ENCODE measurements around the gene NOC2L. TPM values are rescaled to one million over a fixed set of nuclear protein-coding genes. Genes with fewer than 3 reads are reported as not detected.

The NOC2L gene
- total RNA-seq = 110 and 135 TPM in 2 replicates

DNA sequence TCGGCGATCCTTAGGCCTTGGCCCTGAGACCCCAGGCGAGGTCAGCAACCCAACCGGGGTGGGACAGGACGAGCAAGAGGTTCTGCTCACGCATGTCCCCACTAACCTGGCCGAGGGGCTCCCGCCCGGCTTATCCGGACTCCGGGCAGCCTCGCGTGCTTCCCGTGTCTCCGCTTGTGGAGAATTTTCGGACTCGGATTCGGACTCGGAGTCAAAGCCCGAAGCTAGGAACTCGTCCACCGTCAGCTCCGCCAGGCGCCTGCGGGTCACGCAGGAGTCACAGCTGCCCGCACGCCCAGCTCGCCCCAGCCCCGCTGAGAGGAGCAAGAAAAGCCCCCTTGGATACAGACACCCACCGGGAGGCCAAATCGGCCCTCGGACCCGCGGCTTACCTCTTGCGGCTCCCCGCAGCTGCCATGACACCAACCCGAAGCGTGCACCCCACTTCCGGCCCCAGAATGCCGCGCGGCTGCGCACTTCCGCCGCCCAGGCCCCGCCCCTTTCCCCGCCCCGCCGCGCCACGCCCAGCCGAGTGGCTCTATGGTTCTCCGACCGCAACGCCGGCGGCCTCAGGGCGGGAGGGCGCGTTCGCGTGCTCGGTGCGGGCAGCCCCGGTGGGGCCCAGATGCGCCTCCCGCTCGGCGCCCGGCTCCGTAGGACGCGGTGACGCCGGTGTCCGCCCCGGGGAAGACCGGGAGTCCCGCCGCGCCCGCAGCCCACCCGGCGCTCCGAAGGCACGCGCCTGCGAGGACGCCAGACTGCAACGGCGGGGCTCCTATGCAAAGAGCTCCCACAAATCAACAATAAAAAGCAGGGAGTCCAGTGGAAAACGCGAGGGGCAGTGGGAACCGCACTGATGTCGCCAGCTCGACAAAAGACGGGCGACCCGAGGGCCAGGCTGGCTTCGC is at the start of gene NOC2L:
TSS of gene NOC2L (minus strand) at position 434 of the 908 bp plus-strand sequence. CDS start at position 418, 16 bp downstream.

DNA sequence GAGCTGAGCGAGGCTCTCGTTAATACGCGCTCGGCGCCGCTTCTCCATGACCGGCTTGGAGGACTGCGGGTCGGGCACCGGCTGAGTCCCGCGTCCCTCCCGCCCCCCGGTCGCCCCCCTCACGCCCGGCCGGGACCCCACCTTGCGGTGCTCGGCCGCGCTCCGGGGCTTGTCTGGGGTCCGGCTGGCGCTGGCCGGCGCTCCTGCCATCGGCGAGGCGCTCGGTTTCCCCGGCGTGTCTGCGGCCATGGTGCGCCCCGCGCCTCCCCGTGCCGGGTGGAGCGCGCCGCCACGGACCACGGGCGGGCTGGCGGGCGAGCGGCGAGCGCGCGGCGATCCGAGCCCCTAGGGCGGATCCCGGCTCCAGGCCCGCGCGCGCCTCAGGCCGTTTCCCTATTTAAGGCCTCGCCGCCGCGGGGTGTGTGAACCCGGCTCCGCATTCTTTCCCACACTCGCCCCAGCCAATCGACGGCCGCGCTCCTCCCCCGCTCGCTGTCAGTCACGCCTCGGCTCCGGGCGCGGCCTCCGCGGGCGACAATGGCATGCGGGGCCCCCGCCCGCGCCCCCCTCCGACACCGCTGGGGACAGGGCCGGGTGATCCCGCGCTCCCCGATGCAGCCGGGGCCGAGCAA is 40.8 kb upstream of the NOC2L start, which contains the start of gene HES4:
TSS of gene HES4 (minus strand) at position 373 of the 632 bp plus-strand sequence. CDS start at position 249, 124 bp downstream.

DNA sequence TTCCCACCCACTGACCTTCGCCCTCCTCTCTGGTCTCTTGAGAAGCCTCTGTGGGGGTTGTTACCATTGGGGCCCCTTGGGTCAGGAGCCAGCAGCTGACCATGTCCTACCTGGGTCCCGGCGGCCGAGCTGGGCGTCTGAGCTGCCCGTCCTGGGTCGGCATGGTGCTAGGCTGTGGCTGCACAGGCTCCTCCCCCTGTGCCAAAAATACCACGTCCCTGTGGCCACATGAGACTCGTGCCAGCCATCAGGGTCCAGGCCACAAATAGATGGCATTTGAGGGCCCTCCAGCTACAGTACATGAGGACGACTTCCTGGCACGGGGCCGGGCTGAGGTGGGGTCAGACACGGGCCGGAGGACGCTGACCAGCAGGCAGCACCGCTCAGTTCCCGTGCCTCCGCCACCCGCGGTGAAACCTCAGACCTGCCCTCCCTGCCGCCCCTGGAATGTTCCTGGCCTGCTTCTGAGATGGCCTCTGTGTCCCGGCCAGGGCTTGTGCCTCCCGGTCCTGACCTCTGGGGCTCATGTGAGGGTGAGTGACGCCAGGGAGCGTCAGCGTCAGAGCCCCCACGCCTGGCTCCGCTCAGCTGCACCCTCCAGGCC is 23.0 kb upstream of the NOC2L start, which contains the start of gene PERM1:
TSS of gene PERM1 (minus strand) at position 139 of the 604 bp plus-strand sequence. CDS start 1,064 bp downstream, outside the sequence.

DNA sequence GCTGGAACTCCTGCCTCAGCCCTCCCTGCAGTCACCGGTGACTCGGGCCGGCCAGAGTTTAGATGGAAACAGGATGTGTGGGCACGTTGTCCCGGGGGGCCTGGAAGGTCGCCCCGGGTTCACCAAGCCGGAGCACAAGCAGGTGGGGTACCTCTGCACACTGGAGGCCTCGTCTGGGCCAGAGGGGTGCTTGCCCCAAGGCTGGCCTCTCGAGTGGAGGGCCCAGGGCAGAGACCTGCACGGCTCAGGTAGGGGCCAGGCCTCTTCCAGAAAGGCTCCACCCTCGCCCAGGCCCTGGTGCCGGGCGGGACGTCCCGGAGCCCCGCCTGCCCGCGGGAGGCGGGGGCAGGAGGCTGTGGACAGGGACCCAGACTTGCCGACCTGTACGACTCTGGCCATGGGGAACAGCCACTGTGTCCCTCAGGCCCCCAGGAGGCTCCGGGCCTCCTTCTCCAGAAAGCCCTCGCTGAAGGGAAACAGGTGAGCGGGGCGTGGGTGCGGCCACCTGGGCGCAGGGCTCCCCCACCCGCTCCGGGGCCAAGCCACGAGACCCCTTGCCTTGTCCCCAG is 7.2 kb upstream of the NOC2L start, which contains the start of gene PLEKHN1:
TSS of gene PLEKHN1 (plus strand) at position 348 of the 569 bp plus-strand sequence. CDS start at position 398, 50 bp downstream.

DNA sequence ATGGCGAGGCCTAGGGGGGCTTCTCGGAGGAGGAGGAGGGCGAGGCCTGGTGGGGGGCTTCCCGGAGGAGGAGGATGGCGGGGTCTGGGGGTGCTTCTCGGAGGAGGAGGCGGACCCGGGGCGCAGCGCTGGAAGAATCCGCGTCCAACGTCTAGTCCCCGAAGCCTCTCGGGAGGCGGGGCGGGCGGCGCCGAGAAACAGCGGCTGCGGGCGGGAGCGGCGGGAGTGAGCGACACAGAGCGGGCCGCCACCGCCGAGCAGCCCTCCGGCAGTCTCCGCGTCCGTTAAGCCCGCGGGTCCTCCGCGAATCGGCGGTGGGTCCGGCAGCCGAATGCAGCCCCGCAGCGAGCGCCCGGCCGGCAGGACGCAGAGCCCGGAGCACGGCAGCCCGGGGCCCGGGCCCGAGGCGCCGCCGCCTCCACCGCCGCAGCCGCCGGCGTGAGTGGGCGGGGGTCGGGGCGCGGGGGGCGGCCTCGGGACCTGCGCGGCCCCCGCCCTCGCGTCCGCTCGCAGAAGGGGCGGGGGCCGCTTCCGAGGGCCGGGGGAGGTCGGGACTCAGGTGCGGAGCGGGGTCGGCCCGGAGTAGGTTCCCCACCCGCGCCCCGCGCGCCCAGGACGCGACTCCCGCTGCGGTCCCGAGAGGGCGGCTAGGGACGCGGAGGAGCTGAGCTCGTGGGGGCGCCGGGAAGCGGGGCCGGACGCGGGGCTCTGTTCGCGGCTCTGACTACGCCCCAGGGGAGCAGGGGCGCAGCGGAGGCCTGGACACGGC is 1.5 kb upstream of the NOC2L start, which contains the start of gene KLHL17:
TSS of gene KLHL17 (plus strand) at position 222 of the 769 bp plus-strand sequence. CDS start at position 332, 110 bp downstream.

DNA sequence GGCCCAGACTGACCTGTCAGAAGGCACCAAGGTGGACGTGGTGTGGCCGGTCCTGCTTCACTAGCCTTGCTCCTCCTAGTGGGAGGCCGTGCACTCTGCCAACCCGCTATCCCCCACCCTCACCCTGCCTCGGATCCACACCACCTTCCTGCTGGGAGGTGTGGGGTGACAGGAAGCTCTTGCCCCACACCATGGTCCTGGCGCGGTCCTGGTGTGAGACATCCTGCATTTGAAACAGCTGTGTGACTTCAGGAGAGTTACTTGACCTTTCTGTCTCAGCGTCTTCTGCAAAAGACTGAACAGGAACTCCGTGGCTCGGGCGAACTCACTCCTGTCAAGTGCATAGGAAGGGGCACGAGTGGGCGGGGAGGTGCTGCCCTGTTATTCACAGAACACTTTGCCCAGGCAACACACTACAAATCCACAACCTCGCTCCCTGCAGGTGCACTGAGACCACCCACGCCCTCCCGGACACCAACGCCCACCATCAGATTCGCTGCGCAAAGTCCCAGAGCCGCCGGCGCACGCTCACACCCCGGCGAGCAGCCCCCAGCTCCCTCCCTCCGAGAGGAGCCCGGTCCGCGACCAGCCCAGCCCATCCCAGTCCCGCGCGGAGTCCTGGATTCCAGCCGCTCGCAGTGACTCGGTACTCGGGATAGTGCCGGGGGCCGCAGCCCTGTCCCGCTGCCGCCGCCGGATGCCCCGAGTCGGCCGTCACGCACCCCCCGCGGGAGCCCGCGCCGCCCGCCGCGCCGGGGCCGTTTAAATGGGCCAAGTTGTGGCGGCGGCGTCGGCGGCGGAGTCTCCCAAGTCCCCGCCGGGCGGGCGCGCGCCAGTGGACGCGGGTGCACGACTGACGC is 35.7 kb downstream of the NOC2L start, which contains the start of gene SAMD11:
TSS of gene SAMD11 (plus strand) at position 793 of the 860 bp plus-strand sequence. CDS start 509 bp downstream, outside the sequence.

Other genes starting within 250 kb of the NOC2L start
- under 0.01 TPM in 2 replicates for gene SAMD11, start 35.3 kb downstream of the NOC2L start, total RNA-seq
- gene KLHL17, start 1.3 kb upstream of the NOC2L start, total RNA-seq = 3.1 and 7.7 TPM in 2 replicates
- 4.4 and 6.2 TPM in 2 replicates for gene PLEKHN1, start 7.2 kb upstream of the NOC2L start, total RNA-seq
- gene PERM1, start 22.8 kb upstream of the NOC2L start, total RNA-seq = 0.07 TPM in 1 of 2 replicates, not detected in the other
- 34.5 and 46.5 TPM in 2 replicates for gene HES4, start 40.8 kb upstream of the NOC2L start, total RNA-seq
- gene ISG15, start 54.2 kb upstream of the NOC2L start, total RNA-seq = 25.1 and 119 TPM in 2 replicates
- gene AGRN, start 60.9 kb upstream of the NOC2L start, total RNA-seq = 157 and 485 TPM in 2 replicates
- gene RNF223, start 115.0 kb upstream of the NOC2L start, total RNA-seq = 2.6 and 14.7 TPM in 2 replicates
- 6.5 and 9.3 TPM in 2 replicates for gene C1orf159, start 156.8 kb upstream of the NOC2L start, total RNA-seq
- 0.28 TPM in 1 of 2 replicates, not detected in the other for gene TTLL10, start 214.6 kb upstream of the NOC2L start, total RNA-seq
- gene TNFRSF18, start 247.3 kb upstream of the NOC2L start, total RNA-seq = 0.34 and 1.5 TPM in 2 replicates